ENCODE measurements around the gene ELAC1. TPM values are rescaled to one million over a fixed set of nuclear protein-coding genes. Genes with fewer than 3 reads are reported as not detected.
A peak's percentile ranks its signal among the peaks of the same experiment; 100 is the strongest.

ELAC1 gene
- total RNA-seq, 1 donor from 2014 or later, result 16.1 TPM

GRCh38 chr18:51028201-51028805, 60.5 kb downstream of the ELAC1 start:
- no peaks in the 10 kb centered on the region for H3K27me3 ChIP-seq
- H3K4me1 ChIP-seq, result peaks cover 36% of the 10 kb centered on the region
- no peaks in the 10 kb centered on the region for H3K9me3 ChIP-seq (ENCODE audit: low read depth)
- no peak overlapping the region for H2AFZ ChIP-seq (replicated peaks)
- H3K36me3 ChIP-seq, result no peaks in the 10 kb centered on the region
- H3K9me3 Mint-ChIP-seq, result peaks cover 4% of the 10 kb centered on the region
- no peak overlapping the region for H3K27ac ChIP-seq
- peaks cover 9% of the 10 kb centered on the region for H3F3A ChIP-seq (ENCODE audit: low read depth)
- peak overlapping the region; percentile 91 for H3K4me3 Mint-ChIP-seq
- peaks cover 3% of the 10 kb centered on the region for H3K27me3 Mint-ChIP-seq (ENCODE audit: insufficient read depth, low read depth)
- TF ChIP-seq EZH2phosphoT487 (IDR thresholded peaks at IDR 0.05), result no peak
- TF ChIP-seq CTCF (IDR thresholded peaks at IDR 0.05), result no peak
- no peak for TF ChIP-seq EZH2 (IDR thresholded peaks at IDR 0.05)
- no peak overlapping the region for H3K27ac Mint-ChIP-seq
- no peak overlapping the region for H3K4me2 ChIP-seq
- peaks cover 10% of the 10 kb centered on the region for H3K36me3 Mint-ChIP-seq
- peaks cover 37% of the 10 kb centered on the region for H3K79me2 ChIP-seq (ENCODE audit: low read depth)
- no peak overlapping the region for H3K4me3 ChIP-seq
- peaks cover 27% of the 10 kb centered on the region for H4K20me1 ChIP-seq (ENCODE audit: low read depth)
- no peak for DNase-seq (ENCODE audit: low spot score)
- H3K4me1 Mint-ChIP-seq, result peaks cover 37% of the 10 kb centered on the region
- no peak overlapping the region for H3K9ac ChIP-seq

- Histone ChIP-seq H3K4me3 (peak overlapping the region; percentile 72), H3K27ac (peak overlapping the region; percentile 15)
Observed at GRCh38 chr18:51029378-51029693, 61.5 kb downstream of the ELAC1 start.

GRCh38 chr18:51029694-51030536, 62.1 kb downstream of the ELAC1 start, which contains the start of gene SMAD4:
Gene SMAD4, plus strand, starts transcription at chr18:51030213. Its CDS starts 16,834 bp downstream, at chr18:51047047.
- H3K27ac Mint-ChIP-seq, result peak within 1 kb of the TSS; percentile 97
- H3K9ac ChIP-seq, result peak within 1 kb of the TSS; percentile 94

More at GRCh38 chr18:51029378-51029693, 61.5 kb downstream of the ELAC1 start:
- peaks cover 37% of the 10 kb centered on the region for H4K20me1 ChIP-seq (ENCODE audit: low read depth)
- peaks cover 10% of the 10 kb centered on the region for H3K36me3 Mint-ChIP-seq
- no peak for TF ChIP-seq EZH2 (IDR thresholded peaks at IDR 0.05)
- TF ChIP-seq CTCF (IDR thresholded peaks at IDR 0.05), result no peak
- TF ChIP-seq EZH2phosphoT487 (IDR thresholded peaks at IDR 0.05), result no peak
- peaks cover 6% of the 10 kb centered on the region for H3K36me3 ChIP-seq
- peak overlapping the region; percentile 75 for H2AFZ ChIP-seq (replicated peaks)
- H3K4me1 Mint-ChIP-seq, result peaks cover 39% of the 10 kb centered on the region
- H3F3A ChIP-seq (ENCODE audit: low read depth), result peaks cover 9% of the 10 kb centered on the region
- peak overlapping the region; percentile 53 for H3K9ac ChIP-seq
- no peaks in the 10 kb centered on the region for H3K9me3 ChIP-seq (ENCODE audit: low read depth)
- no peaks in the 10 kb centered on the region for H3K9me3 Mint-ChIP-seq
- peaks cover 41% of the 10 kb centered on the region for H3K4me1 ChIP-seq
- peaks cover 47% of the 10 kb centered on the region for H3K79me2 ChIP-seq (ENCODE audit: low read depth)
- no peak for DNase-seq (ENCODE audit: low spot score)
- H3K4me2 ChIP-seq, result peak overlapping the region; percentile 97
- H3K4me3 Mint-ChIP-seq, result peak overlapping the region; percentile 91
- H3K27me3 ChIP-seq, result no peaks in the 10 kb centered on the region
- peaks cover 3% of the 10 kb centered on the region for H3K27me3 Mint-ChIP-seq (ENCODE audit: insufficient read depth, low read depth)
- peak overlapping the region; percentile 97 for H3K27ac Mint-ChIP-seq

More at GRCh38 chr18:51029694-51030536, 62.1 kb downstream of the ELAC1 start, which contains the start of gene SMAD4:
- Mint-ChIP-seq H3K27me3 (ENCODE audit: insufficient read depth, low read depth) (peaks cover 3% of the 10 kb centered on the region), H3K4me3 (peak within 1 kb of the TSS; percentile 99), H3K36me3 (peaks cover 16% of the 10 kb centered on the region), H3K4me1 (peaks cover 39% of the 10 kb centered on the region), H3K9me3 (no peaks in the 10 kb centered on the region)
- no peaks in the 10 kb centered on the region for H3K27me3 ChIP-seq
- H3K9me3 ChIP-seq (ENCODE audit: low read depth), result no peaks in the 10 kb centered on the region
- H3K36me3 ChIP-seq, result peaks cover 6% of the 10 kb centered on the region
- peak within 1 kb of the TSS; percentile 72 for H3K4me3 ChIP-seq
- peak within 1 kb of the TSS; percentile 97 for H3K4me2 ChIP-seq
- no peak for TF ChIP-seq EZH2phosphoT487 (IDR thresholded peaks at IDR 0.05)
- TF ChIP-seq CTCF (IDR thresholded peaks at IDR 0.05), result peak; percentile 5
- H3K79me2 ChIP-seq (ENCODE audit: low read depth), result peaks cover 53% of the 10 kb centered on the region
- H4K20me1 ChIP-seq (ENCODE audit: low read depth), result peaks cover 43% of the 10 kb centered on the region
- peaks cover 9% of the 10 kb centered on the region for H3F3A ChIP-seq (ENCODE audit: low read depth)
- H3K4me1 ChIP-seq, result peaks cover 41% of the 10 kb centered on the region
- H3K27ac ChIP-seq, result peak within 1 kb of the TSS; percentile 99
- DNase-seq (ENCODE audit: low spot score), result peak; percentile 98
- peak within 1 kb of the TSS; percentile 93 for H2AFZ ChIP-seq (replicated peaks)
